GM12874 (cell line): ENCODE data around the gene RCOR2.

Source experiments
- TF ChIP-seq, protein P1 (sequence below): IDR thresholded peaks from 2 replicates; pipeline ENCODE4 v1.5.1; 2011; ENCODE audit warnings: low read depth, mild to moderate bottlenecking, control low read depth, low read length, moderate library complexity; ENCODE audit not compliant: insufficient read depth

RCOR2 gene

DNA sequence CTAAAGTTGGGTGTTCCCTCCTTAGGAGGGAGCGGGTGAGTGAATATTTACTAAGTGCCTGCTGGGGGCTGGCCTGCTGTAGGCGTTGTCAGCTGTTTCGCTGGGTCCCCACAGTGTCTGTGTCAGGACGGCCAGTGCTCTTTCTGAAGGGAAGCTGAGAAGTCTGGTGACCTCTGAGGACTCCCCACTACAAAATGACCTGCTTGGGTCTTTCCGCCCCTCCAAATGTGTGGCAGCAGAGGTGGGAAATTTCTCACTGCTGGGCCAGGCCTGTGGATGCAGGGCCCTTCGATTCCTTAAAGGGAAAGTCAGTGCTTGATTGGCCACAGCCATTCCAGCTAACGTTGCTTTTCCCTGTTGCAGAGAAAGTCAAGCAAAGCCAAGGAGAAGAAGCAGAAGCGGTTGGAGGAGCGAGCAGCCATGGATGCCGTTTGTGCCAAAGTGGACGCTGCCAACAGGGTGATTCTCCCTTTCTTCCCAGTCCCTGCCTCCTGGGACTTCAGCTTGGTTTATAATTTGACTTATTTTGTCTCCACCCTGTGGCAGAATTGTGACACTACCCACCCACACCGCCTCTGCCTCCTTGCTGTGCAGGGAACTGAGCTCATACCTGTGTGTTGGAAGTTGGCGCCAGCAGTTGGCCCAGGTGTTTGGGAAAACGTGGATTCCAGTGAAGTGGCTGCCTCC lies 28.7 kb upstream of the RCOR2 start:
- TF ChIP-seq, protein P1, sequence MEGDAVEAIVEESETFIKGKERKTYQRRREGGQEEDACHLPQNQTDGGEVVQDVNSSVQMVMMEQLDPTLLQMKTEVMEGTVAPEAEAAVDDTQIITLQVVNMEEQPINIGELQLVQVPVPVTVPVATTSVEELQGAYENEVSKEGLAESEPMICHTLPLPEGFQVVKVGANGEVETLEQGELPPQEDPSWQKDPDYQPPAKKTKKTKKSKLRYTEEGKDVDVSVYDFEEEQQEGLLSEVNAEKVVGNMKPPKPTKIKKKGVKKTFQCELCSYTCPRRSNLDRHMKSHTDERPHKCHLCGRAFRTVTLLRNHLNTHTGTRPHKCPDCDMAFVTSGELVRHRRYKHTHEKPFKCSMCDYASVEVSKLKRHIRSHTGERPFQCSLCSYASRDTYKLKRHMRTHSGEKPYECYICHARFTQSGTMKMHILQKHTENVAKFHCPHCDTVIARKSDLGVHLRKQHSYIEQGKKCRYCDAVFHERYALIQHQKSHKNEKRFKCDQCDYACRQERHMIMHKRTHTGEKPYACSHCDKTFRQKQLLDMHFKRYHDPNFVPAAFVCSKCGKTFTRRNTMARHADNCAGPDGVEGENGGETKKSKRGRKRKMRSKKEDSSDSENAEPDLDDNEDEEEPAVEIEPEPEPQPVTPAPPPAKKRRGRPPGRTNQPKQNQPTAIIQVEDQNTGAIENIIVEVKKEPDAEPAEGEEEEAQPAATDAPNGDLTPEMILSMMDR, result peak; percentile 46; the same call in 1 of the 2 replicates

DNA sequence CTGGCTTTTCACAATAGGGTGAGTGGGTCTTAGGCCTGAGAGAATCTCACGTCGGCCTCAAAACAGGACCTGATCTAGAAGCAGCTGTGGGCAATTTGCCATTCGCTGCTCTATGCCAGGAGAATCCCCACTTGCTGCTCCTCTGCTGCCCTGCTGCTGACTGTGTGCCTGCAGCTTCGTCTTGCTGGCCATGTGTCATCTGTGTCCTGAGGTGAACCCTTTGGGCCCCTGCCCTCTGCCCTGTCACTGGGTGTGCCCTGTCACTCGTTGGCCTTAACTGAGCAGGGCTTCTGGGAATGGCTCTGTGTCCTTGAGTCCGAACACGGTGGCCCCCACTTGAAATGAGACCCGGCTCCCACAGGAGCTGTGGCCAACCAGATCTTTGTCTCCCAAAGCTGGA lies 28.0 kb upstream of the RCOR2 start:
- TF ChIP-seq, protein P1, result no peak

DNA sequence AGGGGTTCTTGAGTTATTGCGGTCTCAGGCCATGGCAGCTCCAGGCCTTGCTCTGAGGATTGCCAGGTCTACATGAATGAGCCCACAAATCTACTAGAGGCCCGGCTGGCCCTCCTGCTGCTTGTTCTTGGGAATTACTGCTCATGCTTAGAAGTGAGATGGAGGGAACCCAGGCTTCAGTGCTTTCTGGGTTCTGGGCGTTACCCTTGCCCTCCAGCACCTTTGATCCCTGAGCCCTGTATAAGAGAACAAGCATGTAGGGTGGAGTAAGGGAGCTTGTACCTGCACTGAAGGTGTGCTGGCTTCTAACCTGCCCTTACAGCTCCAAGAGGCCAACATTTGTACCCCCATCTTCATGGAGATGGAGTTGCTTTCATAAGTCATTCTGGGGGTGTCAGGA lies 25.8 kb upstream of the RCOR2 start:
- TF ChIP-seq, protein P1, result no peak

DNA sequence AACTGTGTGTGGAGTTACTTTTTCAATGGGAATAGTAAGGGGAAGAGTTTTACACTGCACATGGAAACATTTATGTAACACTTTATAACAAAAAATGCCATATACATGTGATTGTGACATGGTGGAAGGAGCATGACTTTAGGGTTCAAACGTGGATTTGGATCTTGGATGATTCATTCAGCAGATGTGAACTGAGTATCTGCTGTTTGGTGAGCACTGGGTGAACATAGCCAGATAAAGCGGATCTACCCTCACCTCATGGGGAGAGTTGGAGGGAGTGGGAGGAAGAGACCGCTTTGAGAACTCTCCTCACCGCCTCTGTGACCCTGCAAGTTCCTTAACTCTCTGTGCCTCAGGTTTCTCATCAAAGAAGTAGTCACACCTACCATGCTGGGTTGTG lies 24.9 kb upstream of the RCOR2 start:
- TF ChIP-seq, protein P1, result no peak

DNA sequence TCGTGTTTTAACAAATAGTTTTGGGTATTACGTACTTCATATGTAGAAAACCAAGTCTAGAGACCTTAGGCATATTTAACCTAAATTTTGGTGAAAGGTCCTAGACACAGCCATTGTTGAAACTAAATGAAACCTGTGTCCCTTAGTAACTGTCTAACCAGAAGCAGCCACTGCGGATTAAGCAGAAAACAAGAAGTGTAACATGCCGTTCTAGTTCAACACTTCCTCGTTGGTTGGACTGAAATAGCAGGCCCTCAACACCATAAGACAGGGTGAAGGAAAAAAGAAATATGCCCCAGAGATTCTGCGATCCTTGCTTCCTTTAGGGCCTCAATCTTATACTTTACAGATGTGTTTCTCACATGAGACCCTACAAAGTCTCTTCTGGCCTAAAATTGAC lies 23.8 kb upstream of the RCOR2 start:
- TF ChIP-seq, protein P1, result no peak

DNA sequence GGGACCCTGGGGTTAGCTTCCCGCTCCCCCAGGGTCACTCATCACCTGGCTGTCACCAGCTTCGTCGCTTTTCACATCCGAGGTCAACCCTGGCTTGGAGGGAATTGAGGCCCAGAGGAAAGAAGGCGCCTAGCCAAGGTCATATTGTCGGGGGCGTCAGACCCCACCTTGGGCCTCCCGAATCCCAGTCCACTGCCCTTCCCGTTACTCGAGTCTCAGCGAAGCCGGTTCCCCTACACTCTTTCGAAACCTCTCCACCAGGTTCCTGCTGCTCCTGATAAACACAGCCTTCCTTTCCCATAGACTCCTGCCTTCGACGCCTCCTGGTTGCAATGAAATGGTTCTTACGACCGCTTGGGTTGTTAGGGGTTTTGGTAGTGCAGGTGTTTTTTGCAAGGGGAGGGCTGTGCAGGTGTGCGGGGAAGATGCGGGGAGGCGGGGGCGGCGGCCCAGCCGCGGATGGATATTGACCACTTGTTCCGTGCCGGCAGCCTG lies 22.5 kb upstream of the RCOR2 start:
- TF ChIP-seq, protein P1, result no peak

DNA sequence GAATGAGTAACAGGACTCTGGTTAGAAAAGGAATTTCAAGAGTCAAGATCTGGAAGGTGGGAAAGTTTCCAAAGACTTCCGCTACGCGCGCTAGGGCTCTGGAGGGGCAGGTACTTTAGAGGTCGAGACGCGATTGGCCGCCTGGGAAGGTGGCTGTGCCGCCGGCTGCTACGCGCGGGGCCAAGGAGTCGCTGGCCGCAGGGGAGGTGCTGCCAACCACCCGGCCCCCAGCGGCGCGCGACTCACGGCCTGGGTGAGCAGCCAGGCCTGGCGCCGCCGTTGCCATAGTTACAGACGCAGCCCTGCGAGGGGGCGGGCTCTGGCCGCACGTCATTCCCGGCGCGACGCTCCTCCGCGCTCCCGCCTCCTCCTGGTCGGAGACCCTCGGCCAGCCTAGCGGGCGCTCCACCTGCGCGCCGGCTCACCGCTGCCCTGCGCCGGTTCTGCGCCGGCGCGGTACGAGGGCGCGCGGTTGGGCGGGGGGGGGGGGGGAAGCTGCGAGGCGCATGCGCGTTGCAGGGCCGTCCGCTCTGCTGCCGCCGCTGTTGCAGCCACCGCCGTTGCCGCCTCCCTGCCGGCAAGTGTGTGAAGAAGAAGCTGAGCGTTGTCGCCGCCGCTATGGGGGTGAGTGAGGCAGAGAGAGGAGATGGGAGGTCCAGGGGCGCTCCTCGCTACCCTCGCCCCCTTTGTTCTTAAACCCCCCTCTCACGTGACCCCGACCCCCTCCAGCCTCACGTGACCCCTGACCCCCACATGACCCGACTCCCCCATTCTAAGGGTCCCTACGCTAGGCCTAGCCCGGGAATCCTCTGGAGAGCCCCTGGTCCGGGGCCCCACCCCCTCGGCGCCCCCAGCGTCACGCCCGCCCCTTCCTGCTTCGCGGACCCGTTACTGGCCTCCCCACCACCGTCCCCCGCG lies 21.8 kb upstream of the RCOR2 start, which contains the start of gene NAA40:
Gene NAA40 (plus strand): TSS at position 524 of the 918 bp plus-strand sequence. CDS start 95 bp downstream, at position 619.
- TF ChIP-seq, protein P1, result no peak
